GM18907 (cell line): Measurements from ENCODE around the gene HCFC2.
A peak's percentile ranks its signal among the peaks of the same experiment; 100 is the strongest.
"Not testable (repeated sequence)": the region's sequence is repeated elsewhere in the genome, so short reads cannot be mapped to it uniquely, and the experiment has no call there.

ENCODE experiments used
- ATAC-seq: cut with Tn5 transposase; IDR thresholded peaks from one replicate; pipeline ENCODE4 v1.9.1; 2021; ENCODE audit warnings: mild to moderate bottlenecking, moderate library complexity; ENCODE audit not compliant: unreplicated experiment

The HCFC2 gene

DNA sequence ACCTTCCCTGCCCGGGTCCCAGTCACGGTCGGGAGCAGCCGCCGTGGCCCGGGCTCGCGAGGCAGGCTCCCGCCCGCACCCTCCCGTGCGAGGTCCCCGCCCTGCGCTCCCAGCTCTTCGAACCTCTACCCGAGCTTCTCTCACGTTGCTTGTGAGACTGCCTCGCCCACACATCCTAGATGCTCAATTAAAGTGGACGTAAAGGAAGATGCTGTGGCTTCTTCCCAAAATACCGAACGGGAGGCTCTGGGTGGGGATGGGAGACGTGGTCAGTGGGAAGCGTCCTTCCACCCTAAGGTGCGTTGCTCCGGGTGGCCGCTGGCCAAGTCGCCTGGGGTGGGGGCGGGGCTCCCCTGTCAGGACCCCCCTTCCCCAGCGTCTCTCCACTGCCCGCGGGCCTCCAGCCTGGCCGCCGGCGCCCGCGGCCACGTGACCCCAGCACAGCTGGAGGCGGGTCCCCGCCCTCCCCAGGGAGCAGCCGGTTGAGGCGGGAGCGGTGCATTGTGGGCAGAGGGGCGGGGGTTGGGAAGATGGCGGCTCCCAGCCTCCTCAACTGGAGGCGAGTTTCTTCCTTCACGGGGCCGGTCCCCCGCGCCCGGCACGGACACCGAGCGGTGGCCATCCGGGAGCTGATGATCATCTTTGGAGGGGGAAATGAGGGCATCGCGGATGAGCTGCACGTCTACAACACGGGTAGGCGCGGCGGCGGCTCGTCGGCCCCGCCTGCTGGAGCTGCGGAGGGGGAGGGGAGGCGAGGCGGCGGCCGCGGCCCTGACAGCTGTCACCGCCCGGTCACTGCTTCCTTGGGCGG lies at the start of gene HCFC2:
TSS of gene HCFC2 (plus strand) at position 501 of the 811 bp plus-strand sequence. CDS start at position 531, 30 bp downstream.
- peak; percentile 87 for ATAC-seq

DNA sequence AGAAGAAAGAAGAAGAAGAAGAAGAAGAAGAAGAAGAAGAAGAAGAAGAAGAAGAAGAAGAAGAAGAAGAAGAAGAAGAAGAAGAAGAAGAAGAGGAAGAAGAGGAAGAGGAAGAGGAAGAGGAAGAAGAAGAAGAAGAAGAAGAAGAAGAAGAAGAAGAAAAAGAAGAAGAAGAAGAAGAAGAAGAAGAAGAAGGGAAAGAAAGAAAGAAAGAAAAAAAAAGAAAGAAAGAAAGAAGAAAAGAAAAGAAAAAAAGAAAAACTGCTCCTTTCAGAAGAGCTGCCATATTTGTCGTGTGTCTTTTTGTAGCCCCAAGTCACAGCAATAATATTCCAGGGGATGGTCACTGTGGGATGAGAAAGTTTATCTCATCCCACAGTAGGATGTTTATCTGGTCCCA lies 42.5 kb upstream of the HCFC2 start:
- ATAC-seq, result not testable (repeated sequence)

DNA sequence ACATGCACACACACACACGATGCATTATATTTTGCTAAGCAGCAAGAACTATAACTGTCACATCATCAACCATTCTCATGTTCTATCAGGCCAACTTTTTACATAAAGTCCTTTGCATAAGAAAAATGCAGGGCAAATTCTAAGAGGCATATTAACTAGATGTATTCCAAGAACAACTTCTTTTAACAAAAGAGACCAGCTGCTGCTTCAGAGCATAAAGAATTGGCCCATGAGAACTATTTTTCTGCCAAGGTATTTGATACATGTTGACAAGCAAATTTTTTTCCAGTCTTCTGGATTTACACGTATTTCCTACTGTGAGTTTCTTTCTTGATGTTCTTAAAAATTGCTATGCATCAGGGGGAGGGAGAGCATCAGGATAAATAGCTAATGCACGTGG lies 41.5 kb upstream of the HCFC2 start:
- ATAC-seq, result no peak

DNA sequence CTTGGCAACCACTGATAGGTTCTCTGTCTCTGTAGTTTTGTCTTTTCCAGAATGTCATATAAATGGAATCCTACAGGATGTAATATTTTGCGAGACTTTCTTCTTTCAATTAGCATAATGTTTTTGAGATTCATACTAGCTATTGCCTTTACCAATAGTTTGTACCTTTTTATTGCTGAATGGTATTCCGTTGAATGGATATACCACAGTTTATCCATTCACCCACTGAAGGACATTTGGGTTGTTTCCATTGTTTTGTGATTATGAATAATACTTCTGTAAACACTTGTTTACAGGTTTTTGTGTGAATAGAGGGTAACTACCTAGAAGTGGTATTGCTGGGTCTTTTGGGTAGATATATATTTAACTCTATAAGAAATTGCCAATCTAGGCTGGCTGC lies 40.6 kb upstream of the HCFC2 start:
- no peak for ATAC-seq

DNA sequence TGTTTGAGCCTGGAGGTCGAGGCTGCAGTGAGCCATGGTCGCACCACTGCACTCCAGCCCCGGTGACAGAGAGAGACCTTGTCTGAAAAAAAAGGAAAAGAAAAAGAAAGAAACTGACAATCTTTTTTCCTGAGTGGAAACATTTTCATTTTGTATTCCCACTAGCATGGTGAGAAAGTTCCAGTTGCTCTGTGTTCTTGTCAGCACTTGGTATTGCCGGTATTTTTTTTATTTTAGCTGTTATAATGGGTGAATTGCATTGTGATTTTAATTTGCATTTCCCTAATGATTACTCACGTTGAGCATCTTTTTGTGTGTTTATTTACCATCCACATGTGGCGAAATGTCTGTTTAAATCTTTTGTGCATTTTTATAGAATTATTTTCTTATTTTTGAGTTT lies 40.0 kb upstream of the HCFC2 start:
- ATAC-seq, result no peak

DNA sequence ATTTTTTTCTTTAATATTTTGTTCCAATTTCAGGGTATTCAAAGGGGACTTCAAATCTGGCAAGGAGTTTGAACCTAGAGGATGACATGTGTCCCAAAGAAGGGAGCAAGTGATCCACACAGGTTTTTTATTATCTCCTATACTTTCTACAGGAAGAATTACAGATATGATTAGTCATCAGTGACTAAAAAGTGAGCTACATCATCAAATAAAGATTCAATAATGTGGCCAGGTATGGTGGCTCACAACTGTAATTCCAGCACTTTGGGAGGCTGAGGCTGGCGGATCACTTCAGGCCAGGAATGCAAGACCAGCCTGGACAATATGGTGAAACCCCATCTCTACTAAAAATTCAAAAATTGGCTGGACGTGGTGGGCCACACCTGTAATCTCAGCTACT lies 38.6 kb upstream of the HCFC2 start:
- ATAC-seq, result no peak

DNA sequence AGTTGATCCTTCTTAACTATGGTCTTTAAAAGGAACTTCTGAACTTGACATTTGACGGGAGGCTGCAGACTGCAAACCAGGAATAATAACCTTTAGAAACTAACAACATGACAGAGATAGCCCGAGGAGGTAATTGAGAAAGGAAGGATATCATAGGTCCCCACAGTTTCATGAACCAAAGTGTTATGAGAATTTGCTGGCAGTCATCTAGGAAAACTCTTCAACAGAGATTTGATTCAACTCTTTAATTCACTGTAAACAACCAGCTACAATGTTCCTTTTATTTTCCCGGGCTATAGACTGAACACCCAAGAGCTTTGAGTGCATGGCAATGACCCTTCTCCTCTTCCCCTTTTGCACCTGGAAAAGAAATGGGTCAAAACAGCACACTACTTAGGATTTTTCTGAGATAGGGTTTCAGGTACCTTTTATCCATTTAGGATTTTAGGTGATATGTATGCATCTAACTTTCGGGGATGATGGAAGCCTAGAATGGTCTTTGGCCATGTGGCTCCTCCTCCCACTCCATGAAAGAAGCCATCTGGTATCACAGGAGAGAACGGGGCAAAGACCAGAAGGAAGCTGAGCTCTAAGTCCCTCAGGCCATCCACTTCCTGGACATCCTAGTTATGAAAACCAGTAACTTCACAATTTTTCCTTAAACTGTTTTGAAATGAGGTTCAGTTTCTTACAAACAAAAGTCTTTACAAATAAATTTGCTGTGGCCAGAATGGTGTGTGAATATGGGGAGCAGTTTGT lies 37.3 kb upstream of the HCFC2 start:
- no peak for ATAC-seq

DNA sequence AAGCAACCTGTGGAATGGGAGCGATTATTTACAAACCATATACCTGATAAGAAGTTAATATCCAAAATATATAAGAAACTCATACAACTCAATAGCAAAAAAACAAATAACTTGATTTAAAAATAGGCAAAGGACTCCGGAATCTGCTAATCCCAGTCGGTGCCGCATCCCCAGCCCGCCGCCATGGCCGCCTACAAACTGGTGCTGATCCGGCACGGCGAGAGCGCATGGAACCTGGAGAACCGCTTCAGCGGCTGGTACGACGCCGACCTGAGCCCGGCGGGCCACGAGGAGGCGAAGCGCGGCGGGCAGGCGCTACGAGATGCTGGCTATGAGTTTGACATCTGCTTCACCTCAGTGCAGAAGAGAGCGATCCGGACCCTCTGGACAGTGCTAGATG lies 33.7 kb upstream of the HCFC2 start:
- not testable (repeated sequence) for ATAC-seq

DNA sequence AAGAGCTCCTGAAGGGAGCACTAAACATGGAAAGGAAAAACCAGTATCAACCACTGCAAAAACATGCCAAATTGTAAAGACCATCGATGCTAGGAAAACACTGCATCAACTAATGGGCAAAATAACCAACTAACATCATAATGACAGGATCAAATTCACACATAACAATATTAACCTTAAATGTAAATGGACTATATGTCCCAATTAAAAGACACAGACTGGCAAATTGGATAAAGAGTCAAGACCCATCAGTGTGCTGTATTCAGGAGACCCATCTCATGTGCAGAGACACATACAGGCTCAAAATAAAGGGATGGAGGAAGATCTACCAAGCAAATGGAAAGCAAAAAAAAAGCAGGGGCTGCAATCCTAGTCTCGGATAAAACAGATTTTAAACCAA lies 28.2 kb upstream of the HCFC2 start:
- ATAC-seq, result not testable (repeated sequence)

DNA sequence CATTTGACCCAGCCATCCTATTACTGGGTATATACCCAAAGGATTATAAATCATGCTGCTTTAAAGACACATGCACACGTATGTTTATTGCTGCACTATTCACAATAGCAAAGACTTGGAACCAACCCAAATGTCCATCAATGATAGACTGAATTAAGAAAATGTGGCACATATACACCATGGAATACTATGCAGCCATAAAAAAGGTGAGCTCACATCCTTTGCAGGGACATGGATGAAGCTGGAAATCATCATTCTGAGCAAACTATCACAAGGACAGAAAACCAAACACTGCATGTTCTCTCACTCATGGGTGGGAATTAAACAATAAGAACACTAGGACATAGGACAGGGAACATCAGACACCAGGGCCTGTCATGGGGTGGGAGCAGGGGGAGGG lies 24.6 kb upstream of the HCFC2 start:
- ATAC-seq, result not testable (repeated sequence)

DNA sequence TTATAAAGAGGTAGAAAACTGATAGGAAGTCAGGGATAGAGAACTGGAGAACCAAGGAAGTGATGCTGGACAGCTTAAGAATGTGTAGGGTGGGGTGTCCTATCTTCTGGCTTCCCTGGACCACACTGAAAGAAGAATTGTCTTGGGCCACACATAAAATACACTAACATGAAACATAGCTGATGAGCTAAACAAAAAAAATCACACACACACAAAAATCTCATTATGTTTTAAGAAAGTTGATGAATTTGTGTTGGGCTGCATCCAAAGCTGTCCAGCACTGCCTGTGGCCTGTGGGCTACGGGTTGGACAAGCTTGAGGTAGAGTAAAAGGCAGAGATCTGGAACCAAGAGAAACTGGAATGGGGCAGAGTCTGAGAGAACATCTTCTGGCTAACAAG lies 21.8 kb upstream of the HCFC2 start:
- ATAC-seq, result no peak

DNA sequence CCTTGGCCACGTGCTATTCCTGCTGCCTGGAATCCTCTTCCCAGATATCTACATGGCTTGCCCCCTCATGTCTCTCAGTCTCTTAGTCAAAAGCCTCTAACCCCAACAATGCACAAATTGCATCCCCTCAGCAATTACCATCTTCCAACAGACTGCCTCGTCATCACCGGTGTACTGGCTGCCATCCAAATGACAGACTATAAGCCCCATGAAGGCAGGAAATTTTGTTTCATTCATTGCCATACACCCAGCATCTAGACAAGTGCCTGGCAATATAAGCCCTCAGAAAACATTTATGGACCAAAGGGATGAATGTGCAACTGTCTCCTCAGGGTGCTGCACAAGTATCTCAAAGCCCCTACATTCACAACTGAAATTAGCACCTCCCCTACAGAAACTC lies 20.2 kb upstream of the HCFC2 start:
- ATAC-seq, result no peak

DNA sequence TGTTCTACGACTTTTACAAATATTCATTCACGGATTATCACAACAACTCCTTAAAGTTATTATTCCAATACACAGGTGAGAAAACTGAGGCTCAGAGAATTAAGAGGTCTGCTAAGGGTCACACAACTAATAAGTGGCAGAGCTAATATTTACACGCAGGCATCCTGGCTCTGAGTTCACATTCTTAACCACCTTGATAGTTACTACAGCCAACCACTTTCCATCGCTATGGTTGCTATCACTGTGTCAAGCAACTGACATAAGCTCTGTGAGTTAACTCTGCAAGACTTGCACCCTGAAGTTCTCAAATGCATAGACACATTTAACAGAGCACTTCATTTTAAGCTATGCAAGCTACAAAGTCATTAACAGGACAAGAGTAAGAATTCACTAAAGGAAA lies 18.0 kb upstream of the HCFC2 start:
- ATAC-seq, result no peak

DNA sequence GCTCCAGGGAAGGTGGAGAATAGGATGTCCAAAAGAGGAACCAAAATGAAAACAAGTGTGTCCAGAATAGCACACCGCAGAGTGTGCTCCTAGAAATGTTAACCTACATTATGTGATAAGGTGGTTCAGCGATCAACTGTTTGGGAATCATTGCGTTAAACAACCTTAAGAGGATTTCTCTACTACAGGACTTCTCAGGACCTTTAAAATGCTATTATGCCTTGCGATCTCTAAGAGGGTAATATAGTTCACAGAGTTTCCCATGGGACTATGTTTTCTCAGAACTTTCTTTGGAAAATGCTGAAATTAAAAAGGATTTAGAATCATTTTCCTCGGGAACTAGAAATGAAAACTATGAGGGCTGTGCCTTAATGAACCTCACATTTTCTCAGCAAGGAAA lies 16.2 kb upstream of the HCFC2 start:
- ATAC-seq, result no peak

DNA sequence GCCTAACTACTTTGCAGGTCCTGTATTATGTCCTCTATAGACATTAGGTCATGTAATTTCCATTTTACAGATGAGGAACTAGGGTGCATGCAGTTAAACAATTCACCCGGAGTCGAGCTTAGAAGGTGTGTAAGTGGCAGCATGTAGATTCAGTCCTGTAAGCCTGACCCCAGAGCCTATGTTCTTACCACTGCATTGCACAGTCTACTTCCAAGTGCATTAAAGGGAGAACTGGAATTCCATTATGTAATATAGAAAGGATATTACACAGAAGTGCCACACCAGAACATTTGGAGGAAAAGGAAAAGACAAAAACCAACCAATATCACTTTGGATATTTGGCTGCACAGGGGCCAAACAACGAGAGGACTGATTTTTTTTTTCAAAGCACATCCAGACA lies 15.5 kb upstream of the HCFC2 start:
- no peak for ATAC-seq

DNA sequence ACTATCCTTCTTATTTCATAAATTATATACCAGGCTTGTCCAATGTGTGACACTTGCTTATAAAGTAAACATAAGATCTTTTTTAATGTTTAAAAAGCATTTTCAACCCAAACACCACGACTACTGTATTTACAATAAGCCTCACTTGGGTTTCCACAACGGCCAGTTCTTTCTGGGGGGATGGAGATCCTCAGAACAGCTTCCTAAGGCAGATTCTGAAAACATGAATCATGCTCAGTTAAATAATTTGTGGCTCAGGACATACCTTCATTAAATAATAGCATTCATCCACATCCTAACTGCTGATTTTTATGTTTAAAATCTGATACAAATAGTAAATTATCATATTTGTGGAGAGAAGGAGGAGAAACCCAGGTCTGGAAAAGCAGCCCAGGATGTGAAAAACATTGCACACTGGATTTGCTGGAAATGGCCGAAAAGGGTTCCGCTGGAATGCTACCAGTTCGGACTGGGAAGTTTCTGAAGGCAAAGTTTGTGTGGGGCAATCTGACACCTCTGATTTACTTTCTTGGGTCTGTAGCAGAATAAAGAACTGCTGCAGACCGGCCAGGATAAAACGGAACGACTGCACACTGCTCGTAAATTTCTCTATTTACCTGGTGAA lies 14.9 kb upstream of the HCFC2 start:
- no peak for ATAC-seq

DNA sequence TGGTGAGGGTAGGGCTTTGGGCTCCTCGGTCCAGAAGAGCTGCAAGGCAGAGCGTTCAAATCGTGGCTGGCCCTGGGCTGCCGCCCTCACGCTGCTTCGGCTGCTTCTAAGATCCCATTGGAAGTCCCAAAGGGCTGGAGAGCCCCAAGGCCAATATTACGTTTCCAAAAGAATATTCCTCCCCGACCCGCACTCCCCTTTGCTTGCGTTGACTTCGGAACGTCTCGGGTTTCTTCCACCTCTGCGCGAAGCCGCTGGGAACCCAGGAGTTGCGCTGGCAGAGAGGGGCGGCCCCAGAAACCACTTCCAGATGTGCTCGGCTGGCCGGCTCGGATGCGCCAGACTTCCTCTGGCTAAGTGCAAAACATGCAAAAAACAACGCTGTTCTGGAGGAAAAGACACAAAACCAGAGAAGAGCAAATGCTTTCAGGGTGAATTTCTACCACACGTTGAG lies 14.4 kb upstream of the HCFC2 start, which contains the start of gene GLT8D2:
TSS of gene GLT8D2 (minus strand) at position 285 of the 454 bp plus-strand sequence. CDS start 30,539 bp downstream, outside the sequence.
- no peak for ATAC-seq

DNA sequence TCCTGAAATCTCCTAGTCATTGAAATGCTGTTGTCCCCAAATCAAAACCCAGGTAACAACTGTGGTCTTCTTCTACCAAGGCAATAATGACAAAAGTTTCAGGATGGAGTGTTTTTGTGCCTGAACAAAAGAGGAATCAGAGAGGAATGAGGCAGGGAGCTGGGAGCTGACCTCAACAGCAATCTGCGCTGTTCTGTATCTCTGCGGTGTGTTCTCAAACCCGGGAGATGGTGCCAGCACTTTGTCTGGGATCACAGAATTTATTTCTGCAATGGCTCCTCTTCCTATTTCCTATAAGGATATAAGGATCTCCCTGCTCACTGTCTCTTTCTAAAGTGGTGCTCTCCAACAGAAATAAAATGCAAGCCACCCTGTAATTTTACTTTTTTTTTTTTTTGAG lies 13.9 kb upstream of the HCFC2 start:
- ATAC-seq, result no peak

DNA sequence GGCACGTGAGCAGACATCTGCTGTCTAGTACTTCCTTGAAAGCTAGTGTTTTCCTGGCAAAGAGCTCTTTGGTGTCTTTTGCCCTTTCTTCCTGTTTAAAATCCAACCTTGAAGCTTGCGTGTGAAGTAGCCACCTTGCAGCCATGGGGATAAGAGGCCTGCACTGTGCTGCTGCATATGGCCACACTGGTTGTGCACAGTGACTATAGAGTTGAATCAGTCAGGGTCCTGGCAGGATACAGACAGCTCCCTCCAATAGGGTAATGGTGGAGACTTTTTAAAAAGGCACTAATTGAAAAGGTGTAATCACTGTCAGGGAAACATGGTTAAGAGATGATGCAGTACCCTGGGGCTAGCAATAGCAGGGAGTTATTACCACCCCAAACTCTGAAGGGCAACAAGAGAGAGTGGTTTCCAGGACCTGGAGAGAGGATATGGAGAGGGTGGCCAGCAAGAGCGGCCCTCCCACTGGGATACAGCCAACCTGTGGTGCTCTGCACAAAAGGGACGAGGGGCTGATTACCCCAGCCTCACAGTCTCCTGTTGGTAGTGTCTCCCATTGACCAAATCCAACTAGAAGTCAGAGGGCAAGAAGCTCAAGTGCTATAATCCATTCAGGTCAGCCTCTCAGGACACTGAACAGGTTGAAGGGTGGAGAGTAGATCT lies 9.5 kb upstream of the HCFC2 start:
- no peak for ATAC-seq

DNA sequence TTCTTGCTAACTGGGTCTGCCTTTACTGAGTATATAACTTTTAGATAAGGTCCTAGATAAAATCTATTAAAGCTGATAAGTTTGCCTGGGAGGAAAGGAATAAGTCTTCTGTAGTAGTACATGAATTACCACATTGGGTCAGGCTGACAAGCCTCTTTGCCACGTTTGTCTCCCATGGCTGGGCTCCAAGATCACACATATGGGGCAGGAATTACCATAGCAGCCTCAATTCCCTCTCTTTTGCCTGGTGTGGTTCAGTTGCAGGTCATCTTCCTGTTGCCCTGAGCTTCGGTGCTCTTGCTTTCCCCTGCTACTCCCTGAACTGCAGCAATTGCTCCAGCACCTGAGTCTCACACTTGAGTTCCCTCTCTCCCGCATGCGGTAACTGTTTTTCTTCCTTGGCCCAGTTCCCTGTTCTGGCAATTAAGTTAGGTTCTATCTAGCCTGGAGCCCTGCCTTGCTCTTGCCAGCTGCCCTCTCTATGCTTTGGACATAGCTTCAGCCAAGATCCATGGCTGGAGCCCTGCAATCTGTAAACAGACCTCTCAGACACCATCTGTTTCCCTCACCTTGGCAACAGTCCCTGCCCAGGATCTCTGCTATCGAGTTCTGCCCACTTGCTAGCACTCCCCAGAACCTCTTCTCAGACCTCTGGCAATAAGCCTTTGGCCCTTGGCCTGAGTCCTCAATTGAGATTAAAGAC lies 8.5 kb upstream of the HCFC2 start:
- no peak for ATAC-seq
